Panc1 (cell line): Measurements from ENCODE around the gene STX12. TPM values are rescaled to one million over a fixed set of nuclear protein-coding genes. Genes with fewer than 3 reads are reported as not detected.
"Not testable (repeated sequence)": the region's sequence is repeated elsewhere in the genome, so short reads cannot be mapped to it uniquely, and the experiment has no call there.

Experiments
- ATAC-seq: fragments of 200-7000 bp; cut with Tn5 transposase; 2 replicates; pipeline ENCODE4 v1.9.1; 2020; ENCODE audit warnings: mild to moderate bottlenecking, moderate library complexity
- BruUV-seq: library from RNA; stranded (reverse); fragments of 400-500 nt; replicated peaks from 2 replicates; lab custom pipeline; 2021; lab: Mats Ljungman, UMichigan
- CTCF ChIA-PET: fragments of 300-600 bp; sonication (Branson Sonifier 250); formaldehyde crosslinking; loops from one replicate; lab custom pipeline; 2022; ENCODE audit warnings: antibody characterized with exemption; lab: Charles Lee
- POLR2A ChIA-PET: fragments of 300-600 bp; sonication (Branson Sonifier 250); formaldehyde crosslinking; loops from one replicate; lab custom pipeline; 2022; ENCODE audit warnings: antibody characterized with exemption; lab: Charles Lee
- DNase-seq: peaks from one replicate; pipeline ENCODE4 v3.0.0-alpha.2; 2010; ENCODE audit warnings: low read depth, low spot score
- H3K27ac ChIP-seq: 2 replicates; pipeline ENCODE4 v1.5.1; 2011; ENCODE audit warnings: mild to moderate bottlenecking, low read length, inconsistent platforms
- H3K27me3 ChIP-seq: fragments of 200-500 bp; sonication (Bioruptor generic); 2 replicates; pipeline ENCODE4 v1.6.0; 2014; ENCODE audit warnings: low read length, inconsistent platforms; ENCODE audit not compliant: control insufficient read depth, insufficient read depth
- H3K36me3 ChIP-seq: fragments of 200-500 bp; sonication (Bioruptor generic); 2 replicates; pipeline ENCODE4 v1.5.1; 2014; ENCODE audit warnings: inconsistent platforms, mild to moderate bottlenecking, low read length, moderate library complexity; ENCODE audit not compliant: control insufficient read depth, insufficient read depth
- H3K4me1 ChIP-seq: 2 replicates; pipeline ENCODE4 v1.5.1; 2011; ENCODE audit warnings: inconsistent platforms, mild to moderate bottlenecking, low read length, moderate library complexity; ENCODE audit not compliant: control insufficient read depth, insufficient read depth
- H3K4me3 ChIP-seq, 2 experiments: 2 replicates each; pipeline ENCODE4 v1.5.1; 2011 to 2012; ENCODE audit warnings: low read depth in 2 of 2, low read length in 2 of 2, mild to moderate bottlenecking in 2 of 2, inconsistent platforms in 1 of 2, moderate library complexity in 1 of 2
- H3K9me3 ChIP-seq: fragments of 200-500 bp; sonication (Bioruptor generic); 2 replicates; pipeline ENCODE4 v1.5.1; 2014; ENCODE audit warnings: low read depth, mild to moderate bottlenecking, inconsistent platforms, low read length, moderate library complexity; ENCODE audit not compliant: control insufficient read depth, insufficient read depth
- CTCF ChIP-seq: fragments of 450-650 bp; IDR thresholded peaks from 2 replicates; pipeline ENCODE4 v1.5.1; 2017; ENCODE audit warnings: mild to moderate bottlenecking
- POLR2AphosphoS5 ChIP-seq: IDR thresholded peaks from 2 replicates; pipeline ENCODE4 v1.6.1; 2012; ENCODE audit warnings: mild to moderate bottlenecking, low read depth, low read length, moderate library complexity
- REST ChIP-seq, 2 experiments: IDR thresholded peaks; 2 replicates each; pipeline ENCODE4 v1.6.1; 2011 to 2012; ENCODE audit warnings: low read depth in 2 of 2, control low read depth in 1 of 2, low read length in 1 of 2, mild to moderate bottlenecking in 1 of 2, moderate library complexity in 1 of 2; ENCODE audit not compliant: insufficient read depth in 1 of 2
- SIN3A ChIP-seq: IDR thresholded peaks from 2 replicates; pipeline ENCODE4 v1.6.1; 2012; ENCODE audit warnings: low read depth, mild to moderate bottlenecking, low read length, moderate library complexity, borderline replicate concordance; ENCODE audit not compliant: insufficient read depth
- TCF7L2 ChIP-seq: IDR thresholded peaks from 2 replicates; pipeline ENCODE4 v1.6.1; 2011; ENCODE audit warnings: mild to moderate bottlenecking, low read depth, low read length, inconsistent platforms
- in situ Hi-C: cut with HindIII; loops from 2 replicates; pipeline ENCODE4 v1.10.0; 2016; ENCODE audit warnings: low sequenced_read_pairs, low pct_unique_long_range_greater_than_20kb
- intact Hi-C: fragments of 100-400 bp; cut with micrococcal nuclease; formaldehyde crosslinking; loops from one replicate; pipeline ENCODE4 v1.10.0; 2022; ENCODE audit not compliant: unreplicated experiment
- total RNA-seq: library from RNA; stranded (reverse); gene quantifications from one replicate; pipeline ENCODE4 v1.2.1, GENCODE V29; 2021; ENCODE audit not compliant: unreplicated experiment

STX12 gene
- total RNA-seq, 1 experiment from 2014 or later, result 25.3 TPM

DNA sequence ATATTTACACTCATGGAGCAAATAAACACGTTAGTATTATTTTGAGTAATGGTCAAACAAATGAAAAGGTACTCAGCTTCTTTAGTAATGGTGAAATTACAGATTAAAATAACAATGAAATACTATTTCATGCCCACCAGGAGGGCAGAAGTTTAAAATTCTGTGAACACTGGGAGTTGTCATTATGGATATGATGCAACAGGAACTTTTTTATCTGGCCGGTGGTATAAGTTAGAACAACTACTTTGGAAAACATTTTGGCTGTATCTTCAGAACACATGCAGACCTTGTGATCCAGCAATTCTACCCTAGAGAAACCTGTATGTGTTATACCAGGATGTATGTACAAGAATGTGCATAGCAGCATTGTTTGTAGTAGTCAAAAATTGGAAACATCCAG lies 34.4 kb downstream of the STX12 start:
- ChIA-PET POLR2A (no interaction called here), CTCF (no interaction called here)
- H3K36me3 ChIP-seq, result 0 out of 2 replicates have a peak, but pooled peaks cover 9% of the 10 kb centered on the region
- in situ Hi-C loops, result no loop called here
- no peak overlapping the region for H3K4me3 ChIP-seq
- no peak overlapping the region for H3K27ac ChIP-seq
- DNase-seq (no peak), ATAC-seq (no peak)
- no peak for TF ChIP-seq TCF7L2
- TF ChIP-seq REST (IDR thresholded peaks at IDR 0.05; ENCODE audit: insufficient read depth in 1 of 2, low read depth in 2 of 2, low read length in 1 of 2), result no peak
- TF ChIP-seq POLR2AphosphoS5, result no peak
- no peak for TF ChIP-seq CTCF
- TF ChIP-seq SIN3A, result no peak
- no peaks in the 10 kb centered on the region for H3K4me1 ChIP-seq
- no TSS peak for BruUV-seq
- intact Hi-C loops, result no loop called here
- no peaks in the 10 kb centered on the region for H3K27me3 ChIP-seq
- H3K9me3 ChIP-seq, result no peaks in the 10 kb centered on the region

DNA sequence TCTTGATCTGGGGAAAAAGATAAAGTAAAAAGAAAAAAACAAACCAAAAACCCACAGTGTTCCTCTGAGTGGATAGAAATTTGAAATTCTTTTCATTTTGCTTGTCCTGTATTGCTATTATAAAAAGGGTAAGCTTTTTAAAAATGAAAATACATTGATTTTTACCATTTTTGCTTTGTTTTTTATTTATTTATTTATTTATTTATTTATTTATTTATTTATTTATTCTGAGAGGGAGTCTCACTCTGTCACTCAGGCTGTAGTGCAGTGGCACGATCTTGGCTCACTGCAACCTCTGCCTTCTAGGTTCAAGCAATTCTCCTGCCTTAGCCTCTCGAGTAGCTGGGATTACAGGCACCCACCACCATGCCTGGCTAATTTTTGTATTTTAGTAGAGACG lies 35.1 kb downstream of the STX12 start:
- H3K4me1 ChIP-seq, H3K9me3 ChIP-seq, DNase-seq, ATAC-seq, H3K4me3 ChIP-seq, BruUV-seq, H3K27me3 ChIP-seq, H3K36me3 ChIP-seq, in situ Hi-C loops, intact Hi-C loops, H3K27ac ChIP-seq, CTCF ChIA-PET, POLR2A ChIA-PET: not testable (repeated sequence)

GRCh38 chr1:27809883-27810282 lies 36.9 kb downstream of the STX12 start:
- no peak overlapping the region for H3K27ac ChIP-seq
- TF ChIP-seq CTCF (no peak), REST (IDR thresholded peaks at IDR 0.05; ENCODE audit: insufficient read depth in 1 of 2, low read depth in 2 of 2, low read length in 1 of 2) (no peak), TCF7L2 (no peak), POLR2AphosphoS5 (no peak), SIN3A (no peak)
- no peak for DNase-seq
- no peaks in the 10 kb centered on the region for H3K9me3 ChIP-seq
- no peak for ATAC-seq
- no TSS peak for BruUV-seq
- no peaks in the 10 kb centered on the region for H3K4me1 ChIP-seq
- H3K4me3 ChIP-seq, result no peak overlapping the region
- CTCF ChIA-PET, result no interaction called here
- POLR2A ChIA-PET, result interaction anchor here (0.7 kb wide), 1 partner anchor 749 kb away, joined by 18 read pairs; no protein-coding TSS in a partner anchor
- intact Hi-C loops, result no loop called here
- 0 out of 2 replicates have a peak, but pooled peaks cover 5% of the 10 kb centered on the region for H3K36me3 ChIP-seq
- no peaks in the 10 kb centered on the region for H3K27me3 ChIP-seq
- in situ Hi-C loops, result no loop called here
